ENCODE measurements around the gene KRTAP2-3.
"Not testable (repeated sequence)": the region's sequence is repeated elsewhere in the genome, so short reads cannot be mapped to it uniquely, and the experiment has no call there.

Gene KRTAP2-3

DNA sequence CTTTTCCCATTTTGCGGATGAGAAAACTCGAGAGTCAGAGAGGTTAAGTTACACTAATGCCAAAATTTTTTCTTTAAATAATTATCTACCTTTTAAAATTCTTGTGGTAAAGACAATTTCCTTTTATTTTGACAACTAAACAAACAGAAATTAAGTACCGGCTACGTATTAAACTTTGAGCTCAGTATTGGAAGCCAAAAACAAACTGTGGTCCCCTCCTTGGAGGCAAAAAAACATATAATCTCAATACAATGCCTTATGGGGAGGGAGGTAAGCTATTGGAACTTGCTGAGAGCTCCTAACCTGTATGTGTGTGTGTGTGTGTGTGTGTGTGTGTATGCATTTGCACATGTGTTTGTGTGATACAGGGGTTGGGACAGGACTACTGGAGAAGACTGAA lies 3.5 kb upstream of the KRTAP2-3 start:
- H3K4me1 ChIP-seq (ENCODE audit: insufficient read depth, poor library complexity, severe bottlenecking) = peaks cover 46% of the 10 kb centered on the region
- H3K27me3 ChIP-seq (ENCODE audit: insufficient read depth, poor library complexity, severe bottlenecking) = no peaks in the 10 kb centered on the region
- DNase-seq (ENCODE audit: low spot score) (no peak), ATAC-seq (ENCODE audit: low read depth) (no peak)
- H3K27ac ChIP-seq (ENCODE audit: poor library complexity, severe bottlenecking) = no peak overlapping the region
- TF ChIP-seq, protein P1, sequence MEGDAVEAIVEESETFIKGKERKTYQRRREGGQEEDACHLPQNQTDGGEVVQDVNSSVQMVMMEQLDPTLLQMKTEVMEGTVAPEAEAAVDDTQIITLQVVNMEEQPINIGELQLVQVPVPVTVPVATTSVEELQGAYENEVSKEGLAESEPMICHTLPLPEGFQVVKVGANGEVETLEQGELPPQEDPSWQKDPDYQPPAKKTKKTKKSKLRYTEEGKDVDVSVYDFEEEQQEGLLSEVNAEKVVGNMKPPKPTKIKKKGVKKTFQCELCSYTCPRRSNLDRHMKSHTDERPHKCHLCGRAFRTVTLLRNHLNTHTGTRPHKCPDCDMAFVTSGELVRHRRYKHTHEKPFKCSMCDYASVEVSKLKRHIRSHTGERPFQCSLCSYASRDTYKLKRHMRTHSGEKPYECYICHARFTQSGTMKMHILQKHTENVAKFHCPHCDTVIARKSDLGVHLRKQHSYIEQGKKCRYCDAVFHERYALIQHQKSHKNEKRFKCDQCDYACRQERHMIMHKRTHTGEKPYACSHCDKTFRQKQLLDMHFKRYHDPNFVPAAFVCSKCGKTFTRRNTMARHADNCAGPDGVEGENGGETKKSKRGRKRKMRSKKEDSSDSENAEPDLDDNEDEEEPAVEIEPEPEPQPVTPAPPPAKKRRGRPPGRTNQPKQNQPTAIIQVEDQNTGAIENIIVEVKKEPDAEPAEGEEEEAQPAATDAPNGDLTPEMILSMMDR (IDR thresholded peaks at IDR 0.05; ENCODE audit: poor library complexity, severe bottlenecking) = no peak
- H3K9me3 ChIP-seq (ENCODE audit: severe bottlenecking) = no peaks in the 10 kb centered on the region
- H3K4me3 ChIP-seq (ENCODE audit: severe bottlenecking) = no peak overlapping the region
- no peaks in the 10 kb centered on the region for H3K36me3 ChIP-seq (ENCODE audit: low read depth)

DNA sequence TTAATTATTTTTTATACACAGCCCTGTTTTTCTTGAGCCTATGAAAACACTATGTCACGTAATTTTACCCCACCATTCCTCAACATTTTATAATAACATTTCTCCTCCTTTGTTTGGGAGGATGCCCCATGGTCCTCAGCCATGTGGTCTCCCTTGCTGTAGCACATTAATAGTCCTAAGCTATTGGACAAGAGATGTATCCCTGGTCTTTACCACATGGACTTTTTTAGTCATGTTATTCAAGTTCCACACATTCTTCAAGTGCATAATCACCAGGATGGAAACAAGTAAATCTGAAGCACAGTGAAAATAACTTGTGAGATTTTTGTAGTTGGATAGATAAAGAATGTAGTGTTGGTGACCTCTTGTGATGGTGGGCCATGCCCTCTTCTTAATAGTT lies 2.0 kb upstream of the KRTAP2-3 start:
- H3K36me3 ChIP-seq (ENCODE audit: low read depth) = no peaks in the 10 kb centered on the region
- H3K4me1 ChIP-seq (ENCODE audit: insufficient read depth, poor library complexity, severe bottlenecking) = peaks cover 50% of the 10 kb centered on the region
- H3K4me3 ChIP-seq (ENCODE audit: severe bottlenecking) = no peak overlapping the region
- TF ChIP-seq, protein P1 (IDR thresholded peaks at IDR 0.05; ENCODE audit: poor library complexity, severe bottlenecking) = no peak
- H3K9me3 ChIP-seq (ENCODE audit: severe bottlenecking) = no peaks in the 10 kb centered on the region
- peak; percentile 29; the same call in 1 of the 3 replicates for ATAC-seq (ENCODE audit: low read depth)
- DNase-seq (ENCODE audit: low spot score) = no peak
- H3K27ac ChIP-seq (ENCODE audit: poor library complexity, severe bottlenecking) = peak overlapping the region; percentile 95
- no peaks in the 10 kb centered on the region for H3K27me3 ChIP-seq (ENCODE audit: insufficient read depth, poor library complexity, severe bottlenecking)

DNA sequence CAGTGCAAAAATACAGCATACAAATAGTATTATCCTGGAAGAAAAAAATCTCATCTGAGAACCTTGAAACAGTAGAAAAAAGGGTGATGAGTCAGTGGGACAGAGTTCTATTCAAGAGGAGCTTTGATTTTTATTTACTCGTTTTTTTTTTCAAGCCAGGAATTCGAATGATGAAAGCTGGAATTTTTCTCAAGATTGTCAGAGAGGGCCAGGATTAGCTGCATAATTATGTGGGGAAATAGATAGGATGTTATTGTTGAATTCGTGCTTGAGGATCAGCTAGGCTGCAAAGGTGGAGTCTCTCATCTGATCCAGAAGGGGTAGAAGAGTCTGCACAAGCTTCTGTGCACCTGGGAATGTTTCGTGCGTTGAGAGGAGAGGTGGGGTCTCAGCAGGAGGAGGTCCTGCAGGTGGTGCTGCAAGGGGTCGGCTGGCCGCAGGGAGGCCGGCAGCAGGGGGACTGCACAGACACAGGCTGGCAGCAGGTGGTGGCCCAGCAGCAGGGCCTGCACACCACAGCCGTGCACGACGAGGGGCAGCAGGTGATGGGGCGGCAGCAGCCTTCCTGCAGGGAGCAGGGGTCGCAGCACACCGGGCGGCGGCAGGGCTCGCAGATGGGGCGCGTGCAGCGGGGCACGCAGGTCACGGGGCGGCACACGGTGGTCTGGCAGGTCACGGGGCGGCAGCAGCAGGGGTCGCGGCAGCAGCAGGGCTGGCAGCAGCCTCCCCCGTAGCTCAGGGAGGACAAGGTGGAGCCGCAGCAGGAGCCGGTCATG lies 450 bp downstream of the KRTAP2-3 start:
- not testable (repeated sequence) for H3K9me3 ChIP-seq (ENCODE audit: severe bottlenecking); H3K27me3 ChIP-seq (ENCODE audit: insufficient read depth, poor library complexity, severe bottlenecking); H3K36me3 ChIP-seq (ENCODE audit: low read depth); H3K4me3 ChIP-seq (ENCODE audit: severe bottlenecking); DNase-seq (ENCODE audit: low spot score)
- Histone ChIP-seq H3K27ac (ENCODE audit: poor library complexity, severe bottlenecking) (peak overlapping the region; percentile 95), H3K4me1 (ENCODE audit: insufficient read depth, poor library complexity, severe bottlenecking) (peaks cover 40% of the 10 kb centered on the region)
- ATAC-seq (ENCODE audit: low read depth) = peak; percentile 66

DNA sequence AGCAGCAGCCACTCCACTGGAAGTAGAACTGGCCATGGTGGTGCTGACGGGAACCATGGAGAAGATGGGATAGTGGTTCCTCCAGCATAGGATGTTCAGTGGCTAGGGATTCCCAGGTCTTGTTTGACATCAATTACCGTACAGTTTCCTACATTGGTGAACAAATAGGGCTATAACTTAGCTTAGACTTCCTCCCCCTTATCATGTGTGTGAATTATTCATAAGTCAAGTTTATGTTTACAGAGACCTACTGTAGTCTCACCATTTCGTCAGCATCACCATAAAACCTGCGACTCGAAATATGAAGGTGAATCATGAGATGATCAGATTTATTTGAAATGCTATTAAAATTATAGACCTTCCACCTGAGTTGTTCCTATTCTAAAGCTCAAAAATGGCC lies 1.2 kb downstream of the KRTAP2-3 start:
- Histone ChIP-seq H3K4me1 (ENCODE audit: insufficient read depth, poor library complexity, severe bottlenecking) (peaks cover 40% of the 10 kb centered on the region), H3K36me3 (ENCODE audit: low read depth) (no peaks in the 10 kb centered on the region), H3K27ac (ENCODE audit: poor library complexity, severe bottlenecking) (peak overlapping the region; percentile 95), H3K27me3 (ENCODE audit: insufficient read depth, poor library complexity, severe bottlenecking) (no peaks in the 10 kb centered on the region), H3K9me3 (ENCODE audit: severe bottlenecking) (no peaks in the 10 kb centered on the region), H3K4me3 (ENCODE audit: severe bottlenecking) (no peak overlapping the region)
- TF ChIP-seq, protein P1 (IDR thresholded peaks at IDR 0.05; ENCODE audit: poor library complexity, severe bottlenecking) = no peak
- DNase-seq (ENCODE audit: low spot score) = no peak
- peak; percentile 40; the same call in 2 of the 3 replicates for ATAC-seq (ENCODE audit: low read depth)

DNA sequence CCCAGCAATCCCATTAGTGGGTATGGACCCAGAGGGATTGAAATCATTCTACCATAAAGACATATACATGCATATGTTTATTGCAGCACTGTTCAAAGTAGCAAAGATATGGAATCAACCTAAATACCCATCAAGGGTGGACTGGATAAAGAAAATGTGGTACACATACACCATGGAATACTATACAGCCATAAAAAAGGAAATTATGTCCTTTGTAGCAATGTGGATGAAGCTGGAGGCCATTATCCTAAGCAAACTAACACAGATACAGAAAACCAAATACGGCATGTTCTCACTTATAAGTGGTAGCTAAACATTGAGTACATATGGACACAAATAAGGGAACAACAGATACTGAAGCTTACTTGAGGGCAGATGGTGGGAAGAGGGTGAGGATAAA lies 2.4 kb downstream of the KRTAP2-3 start:
- Histone ChIP-seq H3K4me1 (ENCODE audit: insufficient read depth, poor library complexity, severe bottlenecking) (peaks cover 39% of the 10 kb centered on the region), H3K36me3 (ENCODE audit: low read depth) (no peaks in the 10 kb centered on the region), H3K4me3 (ENCODE audit: severe bottlenecking) (no peak overlapping the region), H3K9me3 (ENCODE audit: severe bottlenecking) (peaks cover 2% of the 10 kb centered on the region), H3K27ac (ENCODE audit: poor library complexity, severe bottlenecking) (peak overlapping the region; percentile 95), H3K27me3 (ENCODE audit: insufficient read depth, poor library complexity, severe bottlenecking) (no peaks in the 10 kb centered on the region)
- DNase-seq (ENCODE audit: low spot score) (no peak), ATAC-seq (ENCODE audit: low read depth) (no peak)
- TF ChIP-seq, protein P1 (IDR thresholded peaks at IDR 0.05; ENCODE audit: poor library complexity, severe bottlenecking) = no peak

DNA sequence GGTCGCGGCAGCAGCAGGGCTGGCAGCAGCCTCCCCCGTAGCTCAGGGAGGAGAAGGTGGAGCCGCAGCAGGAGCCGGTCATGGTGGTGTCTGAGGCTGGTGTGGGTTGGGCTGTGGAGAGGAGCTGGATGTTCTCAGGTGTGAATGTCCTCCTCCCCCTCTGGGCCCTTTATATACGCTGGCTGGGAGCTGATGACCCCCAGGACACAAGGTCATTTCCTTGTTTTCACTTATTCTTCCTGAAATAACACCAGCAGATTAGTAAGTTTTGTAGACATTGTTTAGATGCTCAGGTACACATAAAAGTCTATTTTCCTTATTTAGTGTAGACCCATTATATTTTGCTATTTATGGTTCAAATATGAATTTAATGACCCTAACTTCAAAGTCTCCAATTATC lies 4.8 kb downstream of the KRTAP2-3 start, which contains the start of gene KRTAP2-2:
Gene KRTAP2-2 (minus strand): TSS at position 101 of the 400 bp plus-strand sequence. CDS start 19 bp downstream, at position 82.
- not testable (repeated sequence) for H3K36me3 ChIP-seq (ENCODE audit: low read depth); H3K4me3 ChIP-seq (ENCODE audit: severe bottlenecking); DNase-seq (ENCODE audit: low spot score); H3K27me3 ChIP-seq (ENCODE audit: insufficient read depth, poor library complexity, severe bottlenecking); H3K27ac ChIP-seq (ENCODE audit: poor library complexity, severe bottlenecking); H3K9me3 ChIP-seq (ENCODE audit: severe bottlenecking); ATAC-seq (ENCODE audit: low read depth)
- peaks cover 18% of the 10 kb centered on the region for H3K4me1 ChIP-seq (ENCODE audit: insufficient read depth, poor library complexity, severe bottlenecking)

DNA sequence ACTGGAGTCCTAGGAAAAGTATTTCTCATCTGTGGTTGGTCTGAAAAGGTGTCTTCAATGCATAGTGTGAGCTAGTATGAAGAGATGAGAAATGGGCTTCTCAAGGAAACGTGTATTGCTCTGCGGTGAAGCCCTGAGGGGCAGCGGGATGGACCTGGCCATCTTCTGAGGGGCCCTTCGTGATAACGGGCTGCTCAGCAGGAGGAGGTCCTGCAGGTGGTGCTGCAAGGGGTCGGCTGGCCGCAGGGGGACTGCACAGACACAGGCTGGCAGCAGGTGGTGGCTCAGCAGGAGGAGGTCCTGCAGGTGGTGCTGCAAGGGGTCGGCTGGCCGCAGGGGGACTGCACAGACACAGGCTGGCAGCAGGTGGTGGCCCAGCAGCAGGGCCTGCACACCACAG lies 5.4 kb downstream of the KRTAP2-3 start:
- H3K27me3 ChIP-seq (ENCODE audit: insufficient read depth, poor library complexity, severe bottlenecking); H3K9me3 ChIP-seq (ENCODE audit: severe bottlenecking); H3K4me3 ChIP-seq (ENCODE audit: severe bottlenecking); H3K27ac ChIP-seq (ENCODE audit: poor library complexity, severe bottlenecking); H3K36me3 ChIP-seq (ENCODE audit: low read depth); DNase-seq (ENCODE audit: low spot score); ATAC-seq (ENCODE audit: low read depth): not testable (repeated sequence)
- peaks cover 14% of the 10 kb centered on the region for H3K4me1 ChIP-seq (ENCODE audit: insufficient read depth, poor library complexity, severe bottlenecking)
